Stimulated activated naive CD8-positive, alpha-beta T cell treated with anti-CD3 and anti-CD28 coated beads, Interleukin-15, Interleukin-2, amounts not matched to agents 100 ng/mL and 50 ng/mL, for 24 hours (primary cell): ENCODE results near the gene SLC24A4.

ENCODE experiments used
- H3K27ac Mint-ChIP-seq: one replicate; pipeline ENCODE4 v1.8.0; 2021; ENCODE audit warnings: mild to moderate bottlenecking, mixed read lengths
- H3K27me3 Mint-ChIP-seq: one replicate; pipeline ENCODE4 v1.8.0; 2021; ENCODE audit warnings: mixed read lengths
- H3K36me3 Mint-ChIP-seq: one replicate; pipeline ENCODE4 v1.8.0; 2021; ENCODE audit warnings: low read depth, mixed read lengths
- H3K4me1 Mint-ChIP-seq: one replicate; pipeline ENCODE4 v1.8.0; 2021; ENCODE audit warnings: low read depth, mixed read lengths
- H3K4me3 Mint-ChIP-seq: one replicate; pipeline ENCODE4 v1.8.0; 2021; ENCODE audit warnings: mild to moderate bottlenecking, mixed read lengths
- H3K9me3 Mint-ChIP-seq: one replicate; pipeline ENCODE4 v1.8.0; 2021; ENCODE audit warnings: mixed read lengths

The SLC24A4 gene

DNA sequence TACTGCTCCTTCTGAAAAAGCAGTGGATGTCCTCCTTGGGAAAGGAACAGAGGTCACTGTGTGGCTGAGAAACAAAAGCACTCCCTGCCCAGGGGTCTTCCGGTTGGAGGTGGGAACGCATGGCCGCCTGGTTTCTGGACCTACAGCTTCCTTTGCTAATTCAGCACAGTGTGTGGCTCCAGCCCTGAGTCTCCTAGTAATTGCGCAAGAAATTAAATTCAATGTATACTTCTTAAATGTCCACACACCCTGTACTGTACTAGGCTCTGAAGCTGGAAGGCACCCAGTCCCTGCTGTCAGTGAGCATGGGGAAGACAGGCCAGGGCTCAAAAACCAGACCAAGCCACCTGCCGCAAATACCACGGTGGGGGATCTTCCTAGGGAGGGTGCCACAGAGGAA is 13.4 kb downstream of the SLC24A4 start:
- Mint-ChIP-seq H3K27me3 (peaks cover 31% of the 10 kb centered on the region), H3K4me3 (no peak overlapping the region), H3K36me3 (no peaks in the 10 kb centered on the region), H3K9me3 (no peaks in the 10 kb centered on the region), H3K27ac (no peak overlapping the region), H3K4me1 (peaks cover 13% of the 10 kb centered on the region)

DNA sequence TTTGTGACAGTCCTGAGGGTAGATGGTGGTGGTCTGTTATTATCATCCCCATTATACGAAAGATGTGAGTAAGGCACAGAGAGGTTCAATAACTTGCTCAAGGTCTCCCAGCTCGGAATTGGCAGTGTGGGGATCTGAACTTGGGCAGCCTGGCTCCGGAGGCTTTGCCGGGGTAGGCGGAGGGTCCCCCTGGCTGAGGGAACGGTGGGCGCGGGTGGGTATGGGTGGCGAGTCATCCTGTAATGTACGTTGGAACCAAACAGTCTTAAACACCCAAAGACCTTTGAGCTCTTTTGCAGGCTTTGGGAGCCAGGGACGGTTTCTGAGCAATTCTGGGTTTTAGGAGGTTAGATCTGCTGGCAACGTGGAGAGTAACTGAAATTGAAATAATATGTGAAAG is 16.5 kb downstream of the SLC24A4 start:
- peaks cover 31% of the 10 kb centered on the region for H3K4me1 Mint-ChIP-seq
- H3K9me3 Mint-ChIP-seq, result peaks cover 5% of the 10 kb centered on the region
- peaks cover 4% of the 10 kb centered on the region for H3K36me3 Mint-ChIP-seq
- peaks cover 42% of the 10 kb centered on the region for H3K27me3 Mint-ChIP-seq
- no peak overlapping the region for H3K4me3 Mint-ChIP-seq
- H3K27ac Mint-ChIP-seq, result no peak overlapping the region

DNA sequence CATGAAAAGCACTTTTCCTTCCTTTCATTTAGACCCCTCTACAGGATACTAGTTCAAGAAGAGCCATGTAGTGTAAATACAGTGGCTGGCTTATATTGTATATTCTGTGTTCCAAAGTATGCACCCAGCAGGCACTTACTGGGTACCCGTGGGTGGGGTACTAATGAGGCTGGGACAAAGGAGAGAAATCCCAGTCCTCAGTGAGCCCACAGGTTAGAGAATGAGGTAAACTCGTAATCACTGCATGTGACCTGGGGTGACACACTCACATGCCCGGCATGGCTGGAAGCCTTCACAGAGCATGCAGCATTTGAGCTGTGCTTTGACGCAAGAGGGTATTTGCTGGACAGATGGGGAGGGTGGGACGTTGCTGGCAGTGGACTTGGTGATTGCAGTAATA is 17.1 kb downstream of the SLC24A4 start:
- H3K27me3 Mint-ChIP-seq, result peaks cover 45% of the 10 kb centered on the region
- H3K4me1 Mint-ChIP-seq, result peaks cover 31% of the 10 kb centered on the region
- H3K4me3 Mint-ChIP-seq, result no peak overlapping the region
- no peak overlapping the region for H3K27ac Mint-ChIP-seq
- H3K9me3 Mint-ChIP-seq, result peaks cover 5% of the 10 kb centered on the region
- peaks cover 6% of the 10 kb centered on the region for H3K36me3 Mint-ChIP-seq

DNA sequence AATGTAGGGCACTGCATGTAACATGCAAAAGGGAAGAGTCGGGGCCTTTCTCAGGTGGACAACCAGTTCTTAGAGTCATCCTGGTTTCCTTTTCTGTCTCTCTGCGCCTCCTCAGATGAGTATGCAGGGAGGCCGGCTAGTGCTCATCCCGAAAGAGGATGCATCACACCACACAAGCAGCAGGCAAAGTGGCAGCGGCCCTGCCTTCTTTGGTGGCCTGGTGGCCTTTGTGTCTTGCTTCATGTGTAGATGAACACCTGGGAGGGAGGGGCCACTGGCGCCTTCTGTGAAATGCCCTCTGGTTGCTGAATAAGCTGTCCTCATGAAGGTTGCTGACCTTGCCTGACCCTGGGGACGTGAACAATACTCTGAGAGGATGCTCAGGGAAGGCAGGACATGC is 18.0 kb downstream of the SLC24A4 start:
- Mint-ChIP-seq H3K27me3 (peaks cover 43% of the 10 kb centered on the region), H3K9me3 (peaks cover 5% of the 10 kb centered on the region), H3K27ac (peak overlapping the region; percentile 73), H3K4me3 (peak overlapping the region; percentile 5), H3K36me3 (peaks cover 6% of the 10 kb centered on the region), H3K4me1 (peaks cover 31% of the 10 kb centered on the region)

DNA sequence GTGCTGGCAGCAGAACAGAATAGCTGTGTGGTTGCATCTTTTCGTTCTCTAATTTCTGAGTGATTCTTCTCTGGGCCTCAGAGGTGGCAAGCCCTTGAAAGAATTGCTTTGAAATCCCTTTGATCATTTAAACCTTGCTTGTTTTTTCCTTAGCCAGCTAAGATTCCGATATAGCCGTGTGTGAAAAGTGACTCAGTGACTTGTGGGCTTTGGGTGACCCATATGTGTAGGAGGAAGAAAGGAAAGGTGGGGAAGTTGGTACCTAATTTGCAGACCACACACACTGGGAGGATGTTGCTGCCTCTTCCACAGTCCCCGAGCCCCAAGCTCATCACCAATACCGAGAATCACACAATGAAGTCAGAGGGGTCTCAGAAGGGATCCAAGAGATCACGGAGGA is 18.8 kb downstream of the SLC24A4 start:
- H3K4me3 Mint-ChIP-seq, result peak overlapping the region; percentile 46
- H3K9me3 Mint-ChIP-seq, result peaks cover 5% of the 10 kb centered on the region
- H3K27me3 Mint-ChIP-seq, result peaks cover 37% of the 10 kb centered on the region

DNA sequence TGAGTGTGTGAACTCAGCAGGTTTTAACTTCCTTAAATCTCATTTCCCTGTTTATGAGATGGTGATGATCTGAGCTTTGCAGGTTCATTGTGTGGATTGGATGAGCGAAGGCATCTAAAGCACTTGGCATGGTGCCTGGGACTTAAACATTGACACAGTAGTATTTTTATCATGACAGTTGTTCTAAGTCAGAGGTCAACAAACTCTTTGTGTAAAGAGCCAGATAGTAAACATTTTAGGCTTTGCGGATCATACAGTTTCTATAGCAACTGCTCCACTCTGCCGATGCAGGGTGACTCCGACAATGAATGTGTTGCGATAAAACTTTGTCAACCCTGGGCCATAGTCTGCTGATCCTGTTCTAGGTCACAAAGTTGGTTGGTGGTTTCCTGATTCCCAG is 25.2 kb downstream of the SLC24A4 start:
- H3K4me1 Mint-ChIP-seq, result peaks cover 6% of the 10 kb centered on the region
- H3K27ac Mint-ChIP-seq, result no peak overlapping the region
- peaks cover 36% of the 10 kb centered on the region for H3K27me3 Mint-ChIP-seq
- peaks cover 6% of the 10 kb centered on the region for H3K36me3 Mint-ChIP-seq
- H3K4me3 Mint-ChIP-seq, result no peak overlapping the region
- H3K9me3 Mint-ChIP-seq, result peaks cover 5% of the 10 kb centered on the region

More for the DNA sequence above, 18.8 kb downstream of the SLC24A4 start:
- peaks cover 6% of the 10 kb centered on the region for H3K36me3 Mint-ChIP-seq
- H3K4me1 Mint-ChIP-seq, result peaks cover 31% of the 10 kb centered on the region
- H3K27ac Mint-ChIP-seq, result peak overlapping the region; percentile 81

DNA sequence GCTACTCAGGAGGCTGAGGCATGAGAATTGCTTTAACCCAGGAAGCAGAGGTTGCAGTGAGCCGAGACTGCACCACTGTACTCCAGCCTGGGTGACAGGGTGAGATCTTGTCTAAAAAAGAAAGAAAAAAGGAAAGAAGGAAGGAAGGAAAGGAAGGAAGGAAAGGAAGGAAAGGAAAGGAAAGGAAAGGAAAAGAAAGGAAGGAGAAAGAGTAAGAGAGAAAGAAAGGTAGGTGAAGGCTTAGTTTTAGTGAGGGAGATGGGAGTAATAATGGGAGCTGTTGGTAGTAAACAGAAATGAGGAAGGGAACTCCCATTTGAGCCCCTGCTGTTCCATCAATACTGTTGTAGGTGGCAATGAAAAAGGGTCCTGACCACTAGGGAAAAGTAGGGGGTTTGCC is 28.8 kb downstream of the SLC24A4 start:
- Mint-ChIP-seq H3K4me3 (no peak overlapping the region), H3K9me3 (no peaks in the 10 kb centered on the region), H3K27me3 (peaks cover 18% of the 10 kb centered on the region), H3K36me3 (no peaks in the 10 kb centered on the region), H3K27ac (no peak overlapping the region), H3K4me1 (peaks cover 9% of the 10 kb centered on the region)

DNA sequence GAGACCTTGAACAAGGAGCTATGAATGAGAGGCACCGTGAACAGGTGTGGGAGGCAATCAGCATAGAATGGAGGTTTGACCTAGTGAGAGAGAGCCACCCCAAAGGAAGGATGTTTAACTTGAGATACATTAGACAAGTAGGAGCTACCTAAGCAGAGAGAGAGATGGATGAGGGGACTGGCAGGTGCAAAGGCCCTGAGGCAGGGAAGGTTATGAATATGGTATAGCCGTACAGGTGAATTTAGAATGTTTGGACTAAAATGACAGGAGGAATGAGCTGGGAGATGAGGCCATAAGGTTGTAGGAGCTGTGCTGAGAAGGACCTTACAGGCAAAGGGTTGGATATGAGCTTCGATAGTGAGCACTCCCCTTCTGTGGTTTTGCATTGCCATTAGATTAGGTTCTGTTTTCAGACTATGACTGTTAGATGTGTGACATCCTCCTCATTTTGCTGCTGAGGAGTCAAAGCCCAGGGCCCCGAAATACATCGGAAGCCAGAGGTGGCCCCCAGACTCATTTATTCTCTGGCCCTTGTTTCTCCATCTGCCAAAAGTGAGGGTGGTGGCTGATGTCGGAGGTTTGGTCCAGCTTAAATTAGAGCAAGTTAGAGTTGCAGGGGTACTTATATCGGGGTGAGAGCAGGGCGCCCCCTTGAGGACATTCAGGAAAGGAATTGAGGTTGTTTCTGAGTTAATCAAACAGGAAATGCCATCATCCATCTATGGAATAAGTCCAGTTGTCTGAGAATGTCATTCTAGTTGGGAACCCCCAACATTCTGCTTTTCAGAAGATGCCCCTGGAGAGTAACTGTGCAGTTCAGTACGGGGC is 29.4 kb downstream of the SLC24A4 start:
- Mint-ChIP-seq H3K27ac (no peak overlapping the region), H3K36me3 (no peaks in the 10 kb centered on the region), H3K9me3 (no peaks in the 10 kb centered on the region), H3K4me3 (no peak overlapping the region), H3K27me3 (peaks cover 18% of the 10 kb centered on the region), H3K4me1 (peaks cover 9% of the 10 kb centered on the region)

DNA sequence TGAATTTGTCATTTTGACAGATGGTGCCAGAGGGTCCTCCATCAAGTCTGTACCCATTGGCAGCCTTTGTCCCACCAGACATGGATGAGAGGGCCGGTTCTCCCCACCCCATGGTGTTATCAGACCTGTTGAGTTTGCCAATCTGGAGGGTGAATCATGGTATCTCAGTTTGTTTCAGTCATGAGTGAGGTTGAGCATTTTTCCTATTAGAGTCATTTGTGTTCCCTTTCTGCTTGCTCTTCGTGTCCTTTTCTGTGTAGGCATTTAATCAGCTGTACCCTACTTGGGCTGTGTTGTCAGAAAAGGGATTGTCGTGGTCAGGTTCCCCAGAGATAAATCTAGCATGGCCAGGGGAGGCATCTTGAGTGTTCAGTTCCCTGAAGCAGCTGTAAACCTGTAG is 30.5 kb downstream of the SLC24A4 start:
- Mint-ChIP-seq H3K4me1 (peaks cover 9% of the 10 kb centered on the region), H3K27ac (no peak overlapping the region), H3K9me3 (no peaks in the 10 kb centered on the region), H3K27me3 (peaks cover 18% of the 10 kb centered on the region), H3K36me3 (no peaks in the 10 kb centered on the region), H3K4me3 (no peak overlapping the region)

DNA sequence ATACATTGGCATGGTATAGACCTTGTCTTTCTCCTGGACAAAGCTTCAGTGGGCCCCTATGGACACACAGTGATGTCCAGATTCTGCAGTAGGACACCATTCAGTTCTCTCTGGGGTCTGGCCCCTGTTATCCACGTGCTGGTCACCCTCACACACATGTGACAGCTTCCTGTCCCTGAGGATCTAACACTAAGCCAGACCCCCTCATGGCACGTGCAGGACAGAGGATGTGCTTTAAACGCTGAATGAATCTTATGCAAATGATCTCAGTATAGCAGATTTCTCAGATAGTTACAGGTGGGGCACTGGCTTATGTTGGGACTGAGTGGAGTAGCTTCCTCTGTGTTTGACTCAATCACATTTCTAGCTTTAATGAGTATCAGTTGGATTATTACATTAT is 33.7 kb downstream of the SLC24A4 start:
- Mint-ChIP-seq H3K27me3 (peaks cover 15% of the 10 kb centered on the region), H3K4me1 (peaks cover 9% of the 10 kb centered on the region), H3K4me3 (no peak overlapping the region), H3K9me3 (no peaks in the 10 kb centered on the region), H3K36me3 (no peaks in the 10 kb centered on the region), H3K27ac (no peak overlapping the region)

DNA sequence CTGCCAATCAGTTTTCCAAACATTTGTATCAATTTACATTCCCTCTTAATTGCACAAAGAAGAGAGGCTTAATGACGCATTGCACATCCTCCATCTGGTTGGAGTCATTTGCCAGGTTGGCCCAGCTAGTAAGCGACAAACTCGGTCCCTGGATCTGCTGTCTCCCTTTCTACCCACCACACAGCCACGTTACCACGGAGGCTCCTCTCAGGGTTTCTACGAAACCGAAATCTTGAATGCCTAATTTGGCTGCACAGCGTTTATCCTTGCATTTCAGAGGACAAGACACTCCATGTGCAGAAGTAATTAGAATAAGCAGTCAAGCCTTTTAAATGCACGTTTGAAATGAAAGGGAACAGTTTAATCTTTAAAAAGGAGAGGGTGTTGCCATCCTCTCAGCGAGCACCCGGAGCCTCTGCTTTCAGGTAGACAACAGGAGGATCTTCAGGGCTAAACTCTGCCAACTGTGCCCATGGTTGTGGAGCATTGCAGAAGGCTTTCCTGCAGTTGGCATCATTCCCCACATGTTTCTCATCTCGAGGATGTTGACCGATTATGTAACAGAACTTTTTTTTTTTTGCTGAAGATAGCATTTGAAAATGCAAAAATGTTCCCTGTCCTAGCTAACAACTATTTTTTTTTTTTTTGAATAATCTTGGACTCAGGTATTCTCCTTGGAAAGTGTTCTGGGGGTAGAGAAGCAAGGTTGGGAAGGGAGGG is 37.8 kb downstream of the SLC24A4 start:
- Mint-ChIP-seq H3K4me1 (no peaks in the 10 kb centered on the region), H3K4me3 (no peak overlapping the region), H3K27me3 (peaks cover 18% of the 10 kb centered on the region), H3K36me3 (no peaks in the 10 kb centered on the region), H3K27ac (no peak overlapping the region), H3K9me3 (no peaks in the 10 kb centered on the region)

DNA sequence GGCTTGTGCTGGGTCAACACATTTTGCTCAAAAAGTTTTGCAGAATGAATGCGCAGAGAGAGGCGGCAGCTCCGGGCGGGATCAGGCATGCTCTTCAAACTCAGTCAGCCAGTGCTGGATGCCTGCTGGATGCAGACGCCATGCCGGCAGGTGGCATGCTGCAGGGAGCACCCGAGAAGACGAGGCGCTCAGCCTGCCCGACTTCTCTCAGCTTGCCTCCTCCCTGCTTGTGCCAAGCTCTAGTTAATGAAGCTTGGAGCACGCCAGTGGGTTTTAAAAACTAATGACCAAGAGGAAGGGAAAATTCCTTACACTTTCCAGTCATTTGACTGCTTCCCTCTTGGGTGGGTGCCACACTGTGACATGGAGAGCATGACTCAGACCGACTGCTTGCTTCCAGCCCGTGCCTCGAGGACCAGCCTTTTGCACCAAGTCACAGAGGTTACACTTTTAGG is 39.8 kb downstream of the SLC24A4 start:
- no peak overlapping the region for H3K27ac Mint-ChIP-seq
- H3K27me3 Mint-ChIP-seq, result peaks cover 18% of the 10 kb centered on the region
- H3K4me3 Mint-ChIP-seq, result no peak overlapping the region
- H3K4me1 Mint-ChIP-seq, result no peaks in the 10 kb centered on the region
- no peaks in the 10 kb centered on the region for H3K36me3 Mint-ChIP-seq
- H3K9me3 Mint-ChIP-seq, result no peaks in the 10 kb centered on the region

DNA sequence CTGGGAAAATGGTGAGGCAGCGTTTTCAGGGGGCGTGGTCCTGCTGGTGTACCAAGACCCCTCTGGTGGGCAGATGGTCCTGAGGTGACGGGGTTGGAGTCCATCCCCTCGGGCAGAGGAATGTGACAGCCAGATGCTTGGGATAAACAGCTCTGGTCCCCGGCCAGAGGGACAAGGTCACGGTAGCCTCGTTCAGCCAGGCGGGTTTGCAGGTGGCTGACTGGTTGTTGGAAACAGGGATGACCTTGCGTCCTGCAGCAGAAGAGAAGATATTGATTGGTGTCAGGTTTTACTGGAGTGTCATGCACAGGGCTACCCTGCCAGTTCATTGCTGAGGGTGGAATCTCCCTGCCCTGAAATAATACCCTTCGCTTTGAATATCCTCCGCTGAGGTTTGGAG is 43.3 kb downstream of the SLC24A4 start:
- H3K36me3 Mint-ChIP-seq, result no peaks in the 10 kb centered on the region
- H3K4me1 Mint-ChIP-seq, result no peaks in the 10 kb centered on the region
- H3K9me3 Mint-ChIP-seq, result no peaks in the 10 kb centered on the region
- H3K27ac Mint-ChIP-seq, result no peak overlapping the region
- H3K4me3 Mint-ChIP-seq, result no peak overlapping the region
- peaks cover 14% of the 10 kb centered on the region for H3K27me3 Mint-ChIP-seq

DNA sequence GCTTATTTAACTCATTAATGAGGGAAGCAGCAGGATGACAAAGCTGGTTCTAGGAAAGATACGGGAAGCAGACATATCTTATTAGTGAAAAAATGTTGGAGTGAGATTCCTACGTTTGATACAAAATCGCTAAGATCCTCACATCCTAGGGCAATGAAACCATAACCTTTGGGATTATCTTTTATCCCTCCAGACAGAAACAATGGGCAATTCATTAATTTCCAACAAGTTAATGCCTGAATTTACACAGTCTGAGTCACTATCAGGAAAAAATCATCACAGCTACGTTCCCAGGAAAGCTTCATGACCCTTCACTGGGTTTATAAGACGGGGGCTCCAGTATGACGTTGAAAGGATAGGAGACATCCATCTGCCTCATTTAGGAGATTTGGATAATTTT is 45.0 kb downstream of the SLC24A4 start:
- Mint-ChIP-seq H3K4me3 (no peak overlapping the region), H3K36me3 (no peaks in the 10 kb centered on the region), H3K27me3 (peaks cover 10% of the 10 kb centered on the region), H3K27ac (no peak overlapping the region), H3K9me3 (no peaks in the 10 kb centered on the region), H3K4me1 (no peaks in the 10 kb centered on the region)

DNA sequence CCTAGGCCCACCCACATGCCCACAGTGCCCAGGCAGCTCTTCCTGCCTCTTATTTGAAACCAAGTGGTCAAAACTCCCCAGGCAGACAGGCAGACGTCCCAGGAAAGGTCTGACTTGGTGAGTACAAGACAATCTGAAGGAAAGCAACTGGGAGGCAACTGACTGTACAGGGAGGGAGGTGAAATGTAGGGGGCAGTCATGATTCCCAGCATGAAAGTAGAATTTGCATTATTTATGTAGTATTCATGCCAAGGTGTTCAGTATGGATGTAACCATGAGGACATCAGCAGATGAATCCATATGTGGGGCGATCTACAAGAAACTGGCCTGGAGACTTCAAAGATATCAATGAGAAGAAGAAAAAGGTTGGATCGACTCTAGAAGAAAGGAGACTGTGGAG is 46.1 kb downstream of the SLC24A4 start:
- H3K36me3 Mint-ChIP-seq, result no peaks in the 10 kb centered on the region
- no peak overlapping the region for H3K27ac Mint-ChIP-seq
- no peaks in the 10 kb centered on the region for H3K4me1 Mint-ChIP-seq
- H3K4me3 Mint-ChIP-seq, result no peak overlapping the region
- H3K9me3 Mint-ChIP-seq, result no peaks in the 10 kb centered on the region
- peaks cover 5% of the 10 kb centered on the region for H3K27me3 Mint-ChIP-seq
